ENCODE measurements around the gene LACTBL1. TPM values are rescaled to one million over a fixed set of nuclear protein-coding genes. Genes with fewer than 3 reads are reported as not detected.
"Not testable (repeated sequence)": the region's sequence is repeated elsewhere in the genome, so short reads cannot be mapped to it uniquely, and the experiment has no call there.

LACTBL1 gene
- polyA plus RNA-seq, 10 donors: not detected

DNA sequence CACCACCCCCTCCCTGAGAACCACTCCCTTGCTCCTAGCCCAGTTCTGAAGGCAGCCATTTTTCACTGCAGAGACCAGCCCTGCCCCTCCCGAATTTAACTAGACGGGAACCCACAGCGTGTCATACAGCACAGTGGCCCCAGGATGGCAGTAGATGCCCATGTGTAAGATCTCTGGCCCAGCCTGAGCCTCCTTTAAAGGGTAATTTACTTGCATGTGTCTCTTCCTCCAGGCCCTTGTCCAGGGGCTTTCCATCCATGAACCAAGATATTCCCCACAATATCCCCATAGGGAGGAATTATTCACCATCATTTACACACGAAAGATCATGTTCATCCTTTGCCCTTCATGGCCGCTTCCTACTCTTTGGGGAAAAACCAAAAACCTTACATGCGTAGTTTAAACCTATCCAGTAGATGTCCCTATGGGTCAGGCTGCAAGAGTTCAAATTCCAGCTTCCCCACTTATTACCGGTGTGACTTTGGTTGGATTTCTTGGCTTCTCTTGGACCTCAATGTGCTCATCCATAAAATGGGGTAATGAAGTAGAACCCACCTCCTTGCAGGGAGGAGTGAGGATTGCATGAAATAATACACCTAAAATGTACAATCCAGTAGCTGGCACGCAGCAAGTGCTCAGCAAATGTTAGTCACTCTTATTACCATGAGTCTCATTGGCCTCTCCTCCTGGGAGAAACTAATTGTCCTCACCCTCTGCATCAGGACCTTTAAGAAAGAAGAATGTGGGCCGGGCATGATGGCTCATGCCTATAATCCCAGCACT, 4.0 kb upstream of the LACTBL1 start:
- peak; percentile 41 to 59 (median 50) for DNase-seq

DNA sequence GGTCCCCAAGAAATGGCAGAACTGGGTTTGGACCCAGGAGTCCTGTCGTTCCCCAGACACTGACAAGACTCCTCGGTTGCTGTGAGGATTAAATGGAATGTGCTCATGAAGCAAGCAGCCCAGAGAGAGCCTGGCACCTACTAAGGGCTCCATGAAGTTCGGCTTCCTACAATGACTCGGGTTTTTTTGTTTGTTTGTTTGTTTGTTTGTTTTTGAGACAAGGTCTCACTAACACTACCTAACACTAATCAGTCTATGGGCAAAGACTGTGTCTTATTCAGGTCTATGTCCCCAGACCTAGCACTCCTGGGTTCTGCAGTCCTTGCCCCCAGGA, 3.4 kb upstream of the LACTBL1 start:
- no peak for DNase-seq

DNA sequence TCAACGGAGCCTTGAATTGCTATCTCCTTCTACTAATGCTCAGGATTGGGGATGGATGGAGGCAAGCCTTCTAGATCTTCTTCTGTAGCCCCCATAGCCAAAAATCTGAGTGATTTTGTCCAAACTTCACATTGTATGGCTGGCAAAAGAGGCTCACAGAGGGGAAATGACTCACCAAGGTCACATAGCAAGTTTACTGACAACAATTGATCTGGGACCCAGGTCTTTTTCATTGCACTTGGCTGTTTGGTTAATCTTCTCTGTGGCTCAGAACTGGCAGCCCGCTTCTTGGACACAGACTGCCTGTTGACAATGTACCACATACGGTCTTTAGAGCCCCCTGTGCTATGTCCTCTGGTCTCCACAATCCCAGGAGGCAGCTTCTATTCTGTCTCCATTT, 3.0 kb upstream of the LACTBL1 start:
- no peak for DNase-seq

DNA sequence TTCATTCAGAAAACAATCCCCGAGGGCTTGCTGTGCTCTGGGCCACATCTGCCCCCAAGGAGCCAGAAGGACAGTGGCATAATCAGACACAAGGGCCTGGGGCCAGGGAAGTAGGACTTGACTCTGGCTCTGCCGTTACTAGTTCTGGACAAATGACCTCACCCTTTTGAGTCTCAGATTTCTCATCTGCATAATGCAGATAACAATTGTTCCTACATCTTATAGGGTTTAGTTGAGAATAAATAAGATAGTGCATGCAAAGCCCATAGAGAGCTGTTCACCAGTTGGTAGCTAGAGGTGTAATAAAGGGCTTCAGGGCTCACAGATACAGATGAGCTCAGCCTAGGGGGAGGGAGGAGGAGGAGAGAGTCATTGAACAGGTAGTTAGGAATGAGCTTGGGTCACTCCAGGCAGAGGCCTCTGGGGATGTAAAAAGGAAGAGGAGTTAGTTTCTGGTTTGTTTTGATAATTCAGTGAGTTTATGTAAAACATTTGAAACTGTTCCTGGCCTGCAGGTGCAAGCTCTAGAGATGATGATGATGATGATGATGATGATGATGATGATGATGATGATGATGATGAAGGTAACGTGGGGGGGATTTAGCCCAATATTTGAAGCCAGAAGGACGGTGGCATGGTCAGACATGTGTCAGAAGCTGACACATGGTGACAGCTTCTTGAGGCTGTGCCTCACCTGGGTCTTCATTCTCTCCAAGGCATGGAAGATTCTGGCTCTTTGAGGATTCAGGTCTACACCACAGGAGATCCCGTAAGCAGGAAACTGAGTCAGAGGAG, 858 bp downstream of the LACTBL1 start:
- no peak for DNase-seq

DNA sequence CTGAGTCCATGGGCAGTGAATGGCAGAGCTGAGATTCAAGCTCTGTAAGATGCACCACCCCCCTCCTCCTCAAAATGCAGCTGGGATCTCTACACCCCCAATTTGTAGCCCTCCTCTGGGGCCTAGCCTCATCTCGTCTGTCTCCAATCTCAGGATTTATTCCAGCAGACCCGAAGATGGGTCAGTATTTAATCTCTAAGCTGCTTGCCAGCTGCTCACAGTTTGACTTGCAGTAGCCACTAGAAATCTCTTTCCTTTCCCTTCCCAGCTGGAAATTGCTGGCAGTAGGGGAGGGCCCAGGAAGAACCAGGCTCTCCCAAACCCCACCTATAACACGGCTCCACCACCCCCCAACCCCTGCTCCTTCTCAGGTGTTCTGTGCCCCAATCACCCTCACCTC, 1.5 kb downstream of the LACTBL1 start:
- no peak for DNase-seq

DNA sequence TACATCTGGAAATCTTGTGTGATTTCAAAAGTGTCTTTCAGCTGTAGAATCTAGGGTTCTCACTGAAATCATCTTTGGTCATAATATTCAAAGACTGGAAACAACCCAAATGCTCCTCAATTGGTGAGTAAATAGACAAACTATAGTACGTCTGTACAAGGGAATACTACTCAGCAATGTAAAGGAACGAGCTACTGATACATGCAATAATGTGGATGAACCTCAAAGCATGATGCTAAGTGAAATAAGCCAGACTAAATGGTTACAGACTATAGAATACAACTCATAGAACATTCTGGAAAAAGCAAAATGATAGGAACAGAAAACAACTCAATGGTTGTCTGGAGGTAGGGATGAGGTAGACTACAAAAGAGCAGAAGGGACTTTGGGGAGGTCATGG, 2.6 kb downstream of the LACTBL1 start:
- no peak for DNase-seq

DNA sequence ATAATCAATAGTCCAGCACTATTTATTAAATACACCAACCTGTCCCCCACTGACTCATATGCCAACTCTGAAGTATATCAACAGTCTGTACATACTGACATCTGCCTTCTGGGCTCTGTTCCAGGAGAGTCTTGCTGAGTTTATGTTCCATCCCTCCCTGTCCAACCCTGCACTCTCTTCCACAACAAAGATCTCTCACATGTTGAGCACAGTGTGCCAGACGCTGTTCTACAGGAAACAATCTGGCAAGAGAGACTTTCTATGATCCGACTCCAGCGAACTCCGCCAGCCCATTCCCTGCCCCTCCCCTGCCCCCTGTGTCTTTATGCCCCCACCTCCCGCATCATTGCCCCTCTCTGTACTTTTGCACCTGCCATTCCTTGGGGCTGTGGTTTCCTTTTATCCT, 3.4 kb downstream of the LACTBL1 start:
- peak; percentile 62 to 80 (median 65) for DNase-seq

DNA sequence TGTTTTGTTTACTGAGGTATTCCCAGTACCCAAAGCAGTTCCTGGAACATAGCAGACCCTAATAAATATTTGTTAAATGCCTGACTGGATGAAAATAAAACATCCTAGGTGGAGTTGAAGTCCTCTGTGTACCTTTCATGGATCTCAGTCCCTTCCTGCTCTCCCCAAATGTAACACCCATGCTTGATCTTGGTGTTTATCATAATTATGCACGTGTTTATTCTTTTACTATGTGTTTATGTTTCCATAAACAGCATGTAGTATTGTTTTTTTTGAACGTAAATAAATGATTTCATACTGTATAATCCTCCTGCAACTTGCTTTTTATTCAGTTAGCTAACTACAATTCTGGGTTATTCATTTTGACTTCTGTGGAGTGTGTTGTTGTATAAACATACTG, 4.8 kb downstream of the LACTBL1 start:
- no peak for DNase-seq

DNA sequence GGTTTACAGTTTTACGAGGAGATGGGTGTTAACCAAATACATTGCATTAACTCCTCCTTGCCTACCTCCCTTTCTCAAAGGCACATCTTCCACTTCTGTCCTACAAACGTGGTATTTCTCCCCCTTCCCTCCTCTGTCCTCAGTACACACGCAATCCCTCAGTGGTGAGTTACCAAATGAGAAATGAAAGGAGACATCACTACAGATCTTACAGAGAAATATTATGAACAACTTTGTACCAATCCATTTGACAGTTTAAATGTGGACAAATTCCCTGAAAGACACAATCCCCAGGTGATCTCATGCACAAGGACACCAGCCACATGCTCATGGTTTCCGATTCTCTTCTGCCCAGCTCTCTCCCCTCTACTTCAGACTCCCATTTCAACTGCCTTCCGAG, 6.4 kb downstream of the LACTBL1 start:
- no peak for DNase-seq

DNA sequence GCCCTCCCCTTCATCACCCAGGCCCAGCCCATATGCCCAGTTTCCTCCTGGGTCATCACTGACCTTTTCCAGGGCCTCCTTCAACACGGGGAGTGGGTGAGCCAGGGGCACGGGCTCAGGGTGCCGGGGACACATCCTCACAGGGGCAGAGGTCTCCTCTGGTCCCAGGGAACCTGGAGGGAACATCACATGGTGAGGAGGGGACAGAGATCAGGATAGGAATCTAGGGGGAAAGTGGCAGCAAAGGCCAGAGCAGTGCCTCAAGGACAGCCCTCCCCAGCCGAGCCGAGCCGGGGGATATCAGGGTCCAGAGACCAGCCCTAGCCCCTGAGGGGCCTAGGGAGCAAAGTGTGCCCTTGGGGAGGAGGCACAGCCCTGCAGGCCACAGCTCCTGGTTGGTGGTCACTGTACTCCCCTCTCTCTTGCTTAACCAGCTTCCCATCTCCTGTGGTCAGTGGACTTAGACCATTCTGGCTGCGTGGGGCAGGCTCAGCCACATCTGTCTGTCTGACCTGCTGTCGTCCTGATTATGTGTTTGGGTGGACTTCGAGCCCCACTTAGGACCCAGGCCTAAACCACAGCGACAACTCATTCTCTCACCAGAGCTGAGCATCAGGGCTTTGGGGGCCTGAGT, 9.5 kb downstream of the LACTBL1 start:
- DNase-seq: no peak

DNA sequence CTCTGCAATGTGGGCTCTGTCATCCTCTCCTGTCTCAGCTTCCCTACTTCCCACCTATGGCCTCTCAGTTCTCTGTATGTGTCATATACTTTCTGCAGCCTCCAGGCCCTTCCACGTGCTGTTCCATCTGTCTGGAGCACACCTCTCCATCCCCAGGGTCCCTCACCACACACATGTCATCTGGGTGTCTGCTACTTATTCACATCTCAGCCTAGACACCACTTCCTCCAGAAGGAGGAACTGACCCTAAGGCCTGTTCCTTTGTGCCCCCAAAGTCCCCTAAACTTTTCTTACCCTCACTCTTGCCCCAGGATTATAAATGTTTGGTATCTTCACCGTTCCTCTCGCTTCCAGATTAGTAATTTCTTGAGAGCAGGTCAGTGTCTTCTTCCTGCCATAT, 10.1 kb downstream of the LACTBL1 start:
- DNase-seq: no peak

DNA sequence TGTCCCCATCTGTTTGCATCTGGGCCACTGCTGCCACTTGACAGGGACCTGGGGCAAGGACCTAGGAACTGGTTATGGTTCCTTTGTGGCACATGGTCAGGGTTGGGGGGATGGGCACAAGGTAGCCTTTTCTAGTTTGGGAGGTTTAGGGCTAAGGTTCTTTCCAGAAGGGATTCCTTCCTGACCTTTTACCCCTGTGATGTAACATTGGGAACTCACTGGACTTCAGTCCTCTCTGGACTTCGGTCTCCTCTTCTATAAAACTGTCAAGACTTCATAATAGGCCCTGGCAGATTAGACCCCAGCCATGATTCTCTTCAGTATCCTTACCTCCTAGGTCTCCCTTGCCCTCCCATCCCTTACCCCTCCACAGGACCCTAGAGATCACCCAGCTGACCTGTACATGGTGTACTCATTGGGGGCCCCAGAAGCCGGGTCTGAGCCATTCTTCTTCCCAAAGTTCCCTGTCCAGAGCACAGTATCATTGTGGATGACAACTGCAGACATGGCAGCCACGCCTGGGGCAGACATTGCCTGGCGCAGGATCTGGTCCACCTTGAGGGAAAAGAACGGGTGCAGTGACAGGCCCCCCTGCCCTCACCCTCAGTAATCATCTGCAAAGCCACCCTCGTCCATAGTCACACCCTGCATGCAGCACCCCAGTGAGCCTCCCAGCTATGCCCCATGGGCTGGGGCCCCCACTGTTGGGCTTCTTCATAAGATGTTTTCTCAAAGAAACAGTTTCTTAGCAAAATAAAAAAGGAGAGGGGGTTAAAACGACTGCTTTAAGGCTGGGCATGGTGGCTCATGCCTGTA, 12.9 kb downstream of the LACTBL1 start:
- DNase-seq: no peak

DNA sequence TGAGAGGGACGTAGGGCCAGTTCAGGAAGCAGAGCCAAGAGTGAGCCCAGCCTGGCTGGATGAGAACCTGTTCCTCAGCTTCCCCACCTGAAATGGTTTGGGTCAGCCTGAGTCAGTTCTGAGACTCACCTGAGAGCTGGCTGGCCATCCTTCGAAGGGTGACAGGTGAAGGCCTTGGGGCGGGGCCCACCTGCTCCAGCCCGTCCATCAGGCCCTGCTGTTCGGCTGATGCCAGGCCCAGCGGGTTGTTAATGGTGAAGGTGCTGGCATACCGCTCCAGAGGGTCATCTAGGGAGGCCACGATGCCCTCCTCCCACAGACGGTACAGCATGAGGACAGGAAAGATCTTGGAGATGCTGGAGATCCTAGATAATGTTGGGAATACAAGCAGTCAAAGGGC, 14.1 kb downstream of the LACTBL1 start:
- no peak for DNase-seq

DNA sequence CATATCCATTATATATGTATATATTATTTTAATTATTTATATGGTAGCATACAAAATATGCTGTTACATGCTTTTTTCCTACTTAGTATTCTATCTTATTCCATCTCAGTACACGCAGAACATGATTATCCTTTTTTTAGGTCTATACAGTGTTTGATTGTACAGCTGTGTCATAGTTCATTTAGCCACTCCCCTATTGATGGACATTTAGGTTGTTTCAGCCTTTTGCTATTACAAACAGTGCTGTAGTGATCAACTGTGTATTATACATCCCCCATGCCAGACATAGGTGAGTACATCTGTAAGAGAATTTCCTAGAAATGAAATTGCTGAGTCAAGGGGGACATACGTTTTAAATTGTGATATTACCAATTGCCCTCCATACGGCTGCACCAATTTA, 15.6 kb downstream of the LACTBL1 start:
- no peak for DNase-seq

DNA sequence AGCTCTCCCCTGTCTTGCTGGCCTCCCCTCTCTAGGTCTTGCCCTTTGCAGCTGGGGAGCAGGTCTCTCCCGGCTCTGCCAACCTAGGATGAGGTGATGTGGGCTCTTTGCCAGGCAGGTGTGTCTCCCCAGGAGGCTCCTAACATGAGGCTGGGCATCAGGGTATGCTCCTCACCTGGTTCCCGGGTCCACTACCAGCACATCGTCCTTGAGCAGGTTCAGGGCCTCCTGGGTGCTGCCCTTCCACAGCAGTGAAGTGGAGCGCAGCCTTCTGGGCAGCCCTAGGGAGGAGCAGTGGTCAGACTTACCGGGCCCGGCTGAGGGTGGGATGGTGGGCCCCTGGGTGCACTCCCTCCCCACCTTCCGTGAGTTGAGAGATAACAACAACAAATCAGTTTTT, 17.5 kb downstream of the LACTBL1 start:
- no peak for DNase-seq

DNA sequence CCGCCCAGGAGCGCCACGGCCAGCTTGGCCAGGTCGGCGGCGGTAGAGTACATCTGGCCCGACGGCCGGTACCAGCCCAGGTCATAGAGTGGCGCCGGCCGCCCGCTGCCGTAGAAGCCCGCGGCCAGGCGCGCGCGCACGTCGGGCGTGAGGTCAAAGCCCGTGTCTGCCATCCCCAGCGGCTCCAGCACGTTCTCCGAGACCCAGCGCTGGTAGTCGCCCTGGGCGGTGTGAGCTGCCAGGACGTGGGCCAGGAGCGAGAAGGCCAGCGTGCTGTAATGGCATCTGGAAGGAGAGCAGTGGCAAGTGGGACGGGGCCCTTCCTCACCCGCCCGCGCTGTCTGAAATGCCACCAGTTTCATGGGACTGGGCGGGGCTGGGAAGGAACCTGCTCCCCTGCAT, 18.9 kb downstream of the LACTBL1 start:
- no peak for DNase-seq

DNA sequence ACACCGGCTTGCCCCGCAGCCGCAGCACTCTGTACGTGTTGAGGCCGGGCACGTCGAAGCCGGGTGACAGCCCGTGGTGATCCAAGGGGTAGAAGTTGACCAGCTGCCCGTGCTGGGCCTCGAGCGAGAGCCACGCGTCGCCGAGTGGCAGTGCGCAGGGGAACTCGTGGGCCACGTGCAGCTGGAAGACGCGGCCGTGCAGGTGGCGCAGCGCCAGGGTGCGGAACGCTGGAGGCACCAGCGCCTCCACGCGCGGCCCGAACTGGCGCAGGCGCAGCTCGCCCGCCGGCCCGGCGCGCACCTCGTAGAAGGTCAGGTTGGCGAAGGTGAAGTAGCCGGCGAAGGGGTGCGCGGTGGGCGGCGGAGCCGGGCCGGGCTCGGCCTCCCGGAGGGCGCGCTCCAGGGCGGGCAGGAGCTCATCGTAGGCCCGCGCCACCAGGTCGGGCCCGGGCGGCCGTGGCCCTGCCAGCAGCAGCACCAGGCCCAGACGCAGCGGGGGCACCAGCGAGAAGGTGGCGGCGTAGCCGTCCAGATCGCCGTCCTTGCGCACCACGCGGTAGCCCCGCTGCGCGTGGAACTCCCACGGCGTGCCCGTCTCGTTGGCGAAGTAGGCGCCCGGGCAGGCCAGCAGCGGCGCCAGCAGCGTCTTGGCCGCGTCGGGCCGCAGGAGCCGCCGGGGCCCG, 19.5 kb downstream of the LACTBL1 start:
- DNase-seq: peak in 1 of 3 donors; percentile 20

DNA sequence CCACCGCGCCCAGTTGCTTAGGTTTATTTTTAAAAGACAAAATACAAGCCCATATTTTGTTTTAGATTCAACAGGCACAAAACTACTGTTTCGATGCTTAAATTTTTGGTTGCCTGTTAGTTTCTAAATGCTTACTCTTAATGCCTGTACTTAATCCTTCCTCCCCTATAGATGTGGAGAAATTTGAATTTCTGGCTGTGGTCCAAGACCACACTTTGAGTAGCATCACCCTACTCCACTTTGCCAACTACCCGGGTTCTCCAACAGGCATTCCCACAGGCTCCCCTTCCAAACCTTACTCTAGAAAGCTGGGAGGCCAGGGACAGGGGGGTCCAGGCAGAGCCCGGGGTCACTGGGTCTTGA, 20.0 kb downstream of the LACTBL1 start:
- DNase-seq: no peak

DNA sequence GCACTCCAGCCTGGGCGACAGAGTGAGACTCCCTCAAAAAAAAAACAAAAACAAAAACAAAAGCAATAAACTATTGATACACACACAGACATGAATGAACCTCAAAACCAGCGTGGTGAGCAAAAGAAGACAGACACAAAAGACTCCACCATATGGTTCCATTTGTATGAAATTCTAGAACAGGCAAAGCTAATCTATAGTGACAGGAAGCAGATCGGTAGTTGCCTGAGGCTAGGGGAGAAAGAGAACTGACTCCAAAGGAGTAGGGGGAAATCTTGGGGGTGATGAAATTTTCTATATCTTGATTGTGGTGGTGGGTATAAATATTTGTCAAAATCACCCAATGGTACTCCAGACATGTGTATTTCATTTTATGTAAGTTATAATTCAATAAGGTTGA, 20.9 kb downstream of the LACTBL1 start:
- no peak for DNase-seq

DNA sequence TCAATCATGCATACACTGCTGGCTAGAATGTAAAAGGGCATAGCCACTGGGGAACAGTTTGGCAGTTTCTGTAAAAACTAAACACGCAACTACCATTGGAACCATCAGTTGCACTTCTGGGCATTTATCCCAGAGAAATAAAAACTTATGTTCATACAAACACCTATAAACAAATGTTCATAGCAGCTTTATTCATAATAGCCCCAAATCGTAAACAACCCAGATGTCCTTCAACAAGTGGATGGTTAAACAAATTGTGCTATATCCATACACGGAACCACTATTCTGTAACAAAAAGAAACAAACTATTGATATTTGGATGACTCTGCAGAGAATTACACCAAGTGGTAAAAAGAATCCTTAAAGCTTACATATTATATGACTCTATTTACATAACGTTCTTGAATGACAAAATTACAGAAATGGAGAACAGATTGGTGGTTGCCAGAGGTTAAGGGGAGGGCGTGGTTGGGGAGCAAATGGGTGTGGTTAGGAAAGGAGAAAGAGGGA, 22.8 kb downstream of the LACTBL1 start:
- peak in 1 of 3 donors; percentile 42 for DNase-seq

DNA sequence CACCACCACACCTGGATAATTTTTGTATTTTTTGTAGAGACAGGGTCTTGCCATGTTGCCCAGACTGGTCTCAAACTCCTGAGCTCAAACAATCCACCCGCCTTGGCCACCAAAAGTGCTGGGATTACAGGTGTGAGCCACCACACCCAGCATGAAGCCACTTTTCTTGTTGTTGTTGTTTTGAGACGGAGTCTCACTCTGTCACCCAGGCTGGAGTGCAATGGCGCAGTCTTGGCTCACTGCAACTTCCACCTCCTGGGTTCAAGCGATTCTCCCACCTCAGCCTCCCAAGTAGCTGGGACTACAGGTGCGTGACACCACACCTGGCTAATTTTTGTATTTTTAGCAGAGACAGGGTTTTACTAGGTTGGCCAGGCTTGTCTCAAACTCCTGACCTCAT, 27.5 kb downstream of the LACTBL1 start:
- DNase-seq: not testable (repeated sequence)

Measured in muscle of back (tissue), 11 donors.